Central memory CD8-positive, alpha-beta T cell (primary cell): ENCODE results near the gene KRTAP1-5.
"Not testable (repeated sequence)": the region's sequence is repeated elsewhere in the genome, so short reads cannot be mapped to it uniquely, and the experiment has no call there.

Experiments
- ATAC-seq: fragments of 150-1000 bp; cut with Tn5 transposase; replicated peaks from 2 replicates; pipeline ENCODE4 v1.10.0; 2022; ENCODE audit warnings: mild to moderate bottlenecking, moderate FRiP score, moderate number of reproducible peaks; ENCODE audit not compliant: poor library complexity, severe bottlenecking; ENCODE audit errors: extremely low read depth
- DNase-seq, 2 donors: peaks; one replicate each; pipeline ENCODE4 v3.0.0; 2021; ENCODE audit warnings: low spot score in 2 of 2
- H3K27ac Mint-ChIP-seq: one replicate; pipeline ENCODE4 v1.8.0; 2022; ENCODE audit warnings: low read depth, mild to moderate bottlenecking, moderate library complexity, mixed read lengths
- H3K27me3 Mint-ChIP-seq: one replicate; pipeline ENCODE4 v1.8.0; 2022; ENCODE audit warnings: mixed read lengths
- H3K36me3 Mint-ChIP-seq: one replicate; pipeline ENCODE4 v1.8.0; 2022; ENCODE audit warnings: mild to moderate bottlenecking, moderate library complexity, mixed read lengths; ENCODE audit not compliant: insufficient read depth
- H3K4me1 Mint-ChIP-seq: one replicate; pipeline ENCODE4 v1.8.0; 2022; ENCODE audit warnings: mixed read lengths
- H3K4me3 Mint-ChIP-seq: one replicate; pipeline ENCODE4 v1.8.0; 2022; ENCODE audit warnings: mild to moderate bottlenecking, moderate library complexity, mixed read lengths
- H3K9me3 Mint-ChIP-seq: one replicate; pipeline ENCODE4 v1.8.0; 2022; ENCODE audit warnings: mixed read lengths

KRTAP1-5 gene, protein sequence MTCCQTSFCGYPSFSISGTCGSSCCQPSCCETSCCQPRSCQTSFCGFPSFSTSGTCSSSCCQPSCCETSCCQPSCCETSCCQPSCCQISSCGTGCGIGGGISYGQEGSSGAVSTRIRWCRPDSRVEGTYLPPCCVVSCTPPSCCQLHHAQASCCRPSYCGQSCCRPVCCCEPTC

DNA sequence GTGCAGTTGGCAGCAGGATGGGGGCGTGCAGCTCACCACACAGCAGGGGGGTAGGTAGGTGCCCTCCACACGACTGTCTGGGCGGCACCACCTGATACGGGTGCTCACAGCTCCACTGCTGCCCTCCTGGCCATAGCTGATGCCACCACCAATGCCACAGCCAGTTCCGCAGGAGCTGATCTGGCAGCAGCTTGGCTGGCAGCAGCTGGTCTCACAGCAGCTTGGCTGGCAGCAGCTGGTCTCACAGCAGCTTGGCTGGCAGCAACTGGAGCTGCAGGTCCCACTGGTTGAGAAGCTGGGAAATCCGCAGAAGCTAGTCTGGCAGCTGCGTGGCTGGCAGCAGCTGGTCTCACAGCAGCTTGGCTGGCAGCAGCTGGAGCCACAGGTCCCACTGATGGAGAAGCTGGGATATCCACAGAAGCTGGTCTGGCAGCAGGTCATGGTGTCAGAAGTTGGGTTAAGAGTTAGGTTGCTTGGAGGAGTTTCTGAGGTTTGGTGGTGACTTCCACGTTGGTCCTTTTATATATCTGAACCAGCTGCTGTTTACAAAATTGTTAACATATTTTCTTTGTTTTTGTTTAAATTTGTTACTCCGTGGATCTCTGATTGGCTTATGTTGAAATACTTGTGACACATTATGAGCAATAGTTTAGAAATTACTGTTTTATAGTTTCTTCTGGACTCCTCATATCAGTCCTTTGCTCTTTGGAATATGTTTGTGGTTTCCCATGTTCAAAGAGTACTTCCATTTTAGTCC is at the start of gene KRTAP1-5:
TSS of gene KRTAP1-5 (minus strand) at position 494 of the 757 bp plus-strand sequence. CDS start at position 441, 53 bp downstream.
- ATAC-seq (no peak), DNase-seq (no peak)
- Mint-ChIP-seq H3K27ac (no peak within 1 kb of the TSS), H3K4me3 (no peak within 1 kb of the TSS), H3K36me3 (no peaks in the 10 kb centered on the region), H3K9me3 (no peaks in the 10 kb centered on the region), H3K4me1 (no peaks in the 10 kb centered on the region), H3K27me3 (peaks cover 82% of the 10 kb centered on the region)

DNA sequence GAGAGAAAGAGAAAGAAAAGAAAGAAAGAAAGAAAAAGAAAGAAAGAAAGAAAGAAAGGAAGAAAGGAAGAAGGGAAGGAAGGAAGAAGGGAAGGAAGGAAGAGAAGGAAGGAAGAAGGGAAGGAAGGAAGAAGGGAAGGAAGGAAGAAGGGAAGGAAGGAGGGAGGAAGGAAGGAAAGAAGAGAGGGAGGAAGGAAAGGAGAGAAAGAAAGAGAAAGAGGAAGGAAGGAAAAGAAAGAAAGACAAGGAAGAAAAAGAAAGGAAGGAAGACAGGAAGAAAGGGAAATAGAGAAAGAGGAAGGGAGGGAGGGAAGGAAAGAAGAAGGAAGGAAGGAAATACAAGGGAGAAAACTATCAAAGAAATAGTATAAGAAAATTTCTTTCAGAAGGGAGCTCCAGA is 49.8 kb upstream of the KRTAP1-5 start:
- no peak overlapping the region for H3K27ac Mint-ChIP-seq
- peaks cover 51% of the 10 kb centered on the region for H3K27me3 Mint-ChIP-seq
- no peak overlapping the region for H3K4me3 Mint-ChIP-seq
- H3K36me3 Mint-ChIP-seq = no peaks in the 10 kb centered on the region
- ATAC-seq (no peak), DNase-seq (no peak)
- no peaks in the 10 kb centered on the region for H3K4me1 Mint-ChIP-seq
- no peaks in the 10 kb centered on the region for H3K9me3 Mint-ChIP-seq

DNA sequence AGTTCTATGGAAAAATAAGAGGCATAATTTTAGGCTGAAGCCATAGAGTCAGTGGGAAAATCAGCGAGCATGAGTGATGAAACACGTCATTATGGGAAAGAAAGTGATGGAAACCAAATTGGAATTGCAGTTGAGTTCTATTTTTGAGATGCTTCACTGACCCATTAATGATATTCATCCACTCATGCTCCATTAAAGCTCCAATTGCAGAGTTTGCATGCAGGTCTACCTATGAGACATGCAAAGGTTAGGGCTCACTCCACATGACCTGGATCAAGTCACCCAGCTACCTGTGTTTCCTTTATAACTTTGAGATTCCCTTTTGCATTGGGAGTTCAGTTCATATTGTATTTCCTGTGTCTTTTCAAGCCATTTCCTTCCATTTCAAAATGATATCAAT is 46.7 kb upstream of the KRTAP1-5 start:
- H3K27ac Mint-ChIP-seq = no peak overlapping the region
- H3K36me3 Mint-ChIP-seq = no peaks in the 10 kb centered on the region
- no peak overlapping the region for H3K4me3 Mint-ChIP-seq
- H3K9me3 Mint-ChIP-seq = no peaks in the 10 kb centered on the region
- H3K4me1 Mint-ChIP-seq = no peaks in the 10 kb centered on the region
- ATAC-seq (no peak), DNase-seq (no peak)
- peaks cover 36% of the 10 kb centered on the region for H3K27me3 Mint-ChIP-seq

DNA sequence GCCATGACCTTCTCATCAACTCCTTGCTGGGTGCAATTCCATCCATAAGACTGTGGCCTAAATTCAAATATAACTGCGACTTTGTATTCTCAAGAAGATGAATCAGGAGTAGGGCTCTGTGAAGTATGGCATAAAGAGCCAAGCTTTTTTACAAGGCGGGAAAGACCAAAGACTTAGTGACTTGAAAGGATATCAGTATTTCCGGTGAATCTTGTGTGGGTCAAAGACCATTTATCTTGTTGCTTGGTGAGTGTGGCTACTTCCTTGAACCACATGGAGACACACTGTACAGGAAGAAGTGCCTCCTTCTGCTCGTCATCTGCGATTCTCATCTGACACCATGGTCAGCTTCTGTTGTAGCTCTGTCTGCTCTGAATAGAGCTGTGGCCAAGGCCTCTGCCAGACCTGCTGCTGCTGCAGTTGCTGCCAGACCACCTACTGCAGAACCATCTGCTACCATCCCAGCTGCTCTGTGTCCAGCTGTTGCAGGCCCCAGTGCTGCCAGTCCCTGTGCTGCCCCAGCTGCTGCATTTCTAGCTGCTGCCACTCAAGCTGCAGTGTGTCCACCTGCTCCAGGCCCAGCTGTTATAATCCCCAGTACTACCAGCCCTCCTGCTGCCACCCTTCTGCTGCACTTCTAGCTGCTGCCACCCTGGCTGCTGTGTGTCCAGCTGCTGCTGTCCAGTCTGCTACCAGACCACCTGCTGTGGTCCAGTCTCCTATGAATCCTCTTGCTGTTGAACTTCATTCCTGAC is 44.8 kb upstream of the KRTAP1-5 start:
- Mint-ChIP-seq H3K4me3 (no peak overlapping the region), H3K4me1 (no peaks in the 10 kb centered on the region), H3K36me3 (no peaks in the 10 kb centered on the region), H3K27ac (no peak overlapping the region), H3K9me3 (no peaks in the 10 kb centered on the region), H3K27me3 (peaks cover 22% of the 10 kb centered on the region)
- no peak for DNase-seq
- no peak for ATAC-seq

DNA sequence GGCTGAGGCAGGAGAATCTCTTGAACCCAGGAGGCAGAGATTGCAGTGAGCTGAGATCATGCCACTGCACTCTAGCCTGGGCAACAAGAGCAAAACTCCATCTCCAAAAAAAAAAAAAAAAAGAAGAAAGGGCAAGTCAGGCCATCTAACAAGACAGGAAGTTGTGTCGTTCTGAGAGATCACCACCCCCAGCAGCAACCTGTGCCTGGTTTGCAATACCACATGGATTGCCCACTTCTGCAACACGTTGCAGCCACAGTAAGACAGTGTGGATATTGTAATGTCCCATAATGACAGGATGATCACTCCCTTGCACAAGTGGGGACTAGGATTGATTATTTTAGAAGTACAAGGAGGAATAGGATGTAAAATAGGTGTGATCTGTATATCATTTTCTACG is 42.0 kb upstream of the KRTAP1-5 start:
- ATAC-seq (no peak), DNase-seq (no peak)
- H3K4me3 Mint-ChIP-seq = no peak overlapping the region
- H3K27ac Mint-ChIP-seq = no peak overlapping the region
- no peaks in the 10 kb centered on the region for H3K4me1 Mint-ChIP-seq
- no peaks in the 10 kb centered on the region for H3K36me3 Mint-ChIP-seq
- no peaks in the 10 kb centered on the region for H3K27me3 Mint-ChIP-seq
- no peaks in the 10 kb centered on the region for H3K9me3 Mint-ChIP-seq

DNA sequence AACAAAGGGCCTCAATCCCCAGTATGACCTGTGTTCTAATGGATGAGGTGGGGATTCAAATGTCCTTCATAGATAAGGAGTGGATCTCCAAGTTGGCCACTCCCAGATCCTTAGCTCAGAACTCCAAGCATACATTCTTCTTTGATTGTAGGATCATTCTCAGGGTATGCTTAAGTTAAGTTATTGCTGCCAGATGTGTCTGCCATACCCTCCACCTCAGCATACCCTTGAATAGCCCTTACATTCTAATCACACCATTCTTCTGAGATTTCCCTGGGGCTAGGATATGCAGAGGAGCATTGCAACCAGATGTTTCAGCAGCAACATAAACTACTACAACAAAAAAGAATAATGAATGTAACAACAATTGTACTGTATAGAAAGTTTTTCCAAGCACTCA is 40.3 kb upstream of the KRTAP1-5 start:
- DNase-seq (no peak), ATAC-seq (no peak)
- Mint-ChIP-seq H3K27ac (no peak overlapping the region), H3K4me3 (no peak overlapping the region), H3K9me3 (no peaks in the 10 kb centered on the region), H3K27me3 (peaks cover under 1% of the 10 kb centered on the region), H3K4me1 (no peaks in the 10 kb centered on the region), H3K36me3 (no peaks in the 10 kb centered on the region)

DNA sequence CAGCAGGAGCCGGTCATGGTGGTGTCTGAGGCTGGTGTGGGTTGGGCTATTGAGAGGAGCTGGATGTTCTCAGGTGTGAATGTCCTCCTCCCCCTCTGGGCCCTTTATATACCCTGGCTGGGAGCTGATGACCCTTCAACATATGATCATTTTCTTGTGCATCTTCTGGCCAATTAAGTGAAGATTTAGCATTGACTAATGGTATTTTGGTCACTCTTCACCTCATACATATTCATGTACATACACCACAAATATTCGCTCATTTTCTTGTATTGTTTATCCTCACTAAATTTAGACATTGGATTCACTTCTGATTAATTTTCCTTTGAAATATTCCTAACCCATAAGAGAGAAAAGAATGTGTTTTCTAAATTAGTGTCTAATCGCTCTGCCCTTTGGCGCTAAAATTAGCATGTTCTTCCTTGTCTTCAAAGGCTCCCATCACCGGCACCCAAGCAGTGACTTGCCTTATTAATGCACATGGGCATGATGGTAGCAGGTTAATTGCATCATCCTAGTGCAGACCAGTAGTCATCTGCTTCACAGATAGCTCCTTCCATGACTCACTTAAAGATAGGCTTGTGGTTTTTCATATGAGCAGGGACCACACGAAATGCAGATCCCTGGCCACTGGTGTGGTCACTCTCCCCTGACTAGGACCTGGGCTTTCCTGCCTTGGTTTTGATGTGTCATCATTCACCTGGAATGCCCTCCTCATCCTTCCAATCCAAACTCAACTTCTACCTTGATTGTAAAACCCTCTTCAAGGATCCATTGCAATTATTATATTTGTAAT is 39.0 kb upstream of the KRTAP1-5 start, which contains the start of gene KRTAP2-4:
TSS of gene KRTAP2-4 (minus strand) at position 51 of the 796 bp plus-strand sequence. CDS start at position 17, 34 bp downstream.
- no peak within 1 kb of the TSS for H3K27ac Mint-ChIP-seq
- H3K36me3 Mint-ChIP-seq = no peaks in the 10 kb centered on the region
- H3K4me3 Mint-ChIP-seq = no peak within 1 kb of the TSS
- peaks cover 13% of the 10 kb centered on the region for H3K27me3 Mint-ChIP-seq
- ATAC-seq (no peak), DNase-seq (no peak)
- no peaks in the 10 kb centered on the region for H3K9me3 Mint-ChIP-seq
- no peaks in the 10 kb centered on the region for H3K4me1 Mint-ChIP-seq

DNA sequence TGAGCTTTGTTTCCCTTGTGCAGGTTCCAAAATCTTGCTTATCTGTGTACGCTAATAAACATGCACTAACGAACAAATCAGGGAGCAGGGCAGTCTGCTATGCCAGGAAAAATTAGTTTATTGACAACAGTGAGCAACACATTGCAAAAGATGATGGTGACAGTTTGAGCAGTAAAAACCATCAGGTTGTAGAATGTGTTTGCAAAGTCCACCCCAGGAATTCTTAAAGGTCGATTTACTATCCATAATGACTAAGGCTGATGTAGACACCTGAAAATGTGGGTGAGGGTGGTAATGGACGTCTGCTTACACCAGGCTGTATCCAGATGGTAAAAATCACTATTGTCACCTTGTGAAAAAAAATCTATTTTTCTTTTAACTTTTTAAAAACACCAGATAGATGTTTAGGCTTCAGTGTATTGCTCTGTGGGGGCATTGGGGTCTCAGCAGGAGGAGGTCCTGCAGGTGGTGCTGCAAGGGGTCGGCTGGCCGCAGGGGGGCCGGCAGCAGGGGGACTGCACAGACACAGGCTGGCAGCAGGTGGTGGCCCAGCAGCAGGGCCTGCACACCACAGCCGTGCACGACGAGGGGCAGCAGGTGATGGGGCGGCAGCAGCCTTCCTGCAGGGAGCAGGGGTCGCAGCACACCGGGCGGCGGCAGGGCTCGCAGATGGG is 38.1 kb upstream of the KRTAP1-5 start:
- not testable (repeated sequence) for H3K4me3 Mint-ChIP-seq, H3K4me1 Mint-ChIP-seq, H3K27ac Mint-ChIP-seq, H3K9me3 Mint-ChIP-seq, ATAC-seq, DNase-seq, H3K36me3 Mint-ChIP-seq
- H3K27me3 Mint-ChIP-seq = peaks cover 22% of the 10 kb centered on the region

DNA sequence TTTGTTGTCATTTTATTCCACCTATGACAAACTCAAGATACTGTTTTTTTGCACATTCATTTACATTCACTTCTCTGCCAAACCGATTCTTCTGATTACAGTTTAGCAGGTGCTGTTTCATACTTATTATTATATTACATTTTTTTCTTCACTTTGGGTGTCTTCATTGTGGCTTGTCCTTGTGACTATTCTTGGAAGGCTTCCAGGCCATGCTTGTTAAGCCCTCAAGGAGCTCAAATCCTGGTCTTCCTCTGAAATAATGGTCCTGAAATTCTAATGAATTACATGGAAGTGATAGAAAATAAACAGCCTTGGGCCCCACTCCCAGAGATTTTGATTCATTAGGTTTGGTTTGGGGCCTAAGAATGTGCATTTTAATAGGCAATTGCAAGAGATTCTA is 37.3 kb upstream of the KRTAP1-5 start:
- H3K9me3 Mint-ChIP-seq = no peaks in the 10 kb centered on the region
- H3K27me3 Mint-ChIP-seq = peaks cover 30% of the 10 kb centered on the region

DNA sequence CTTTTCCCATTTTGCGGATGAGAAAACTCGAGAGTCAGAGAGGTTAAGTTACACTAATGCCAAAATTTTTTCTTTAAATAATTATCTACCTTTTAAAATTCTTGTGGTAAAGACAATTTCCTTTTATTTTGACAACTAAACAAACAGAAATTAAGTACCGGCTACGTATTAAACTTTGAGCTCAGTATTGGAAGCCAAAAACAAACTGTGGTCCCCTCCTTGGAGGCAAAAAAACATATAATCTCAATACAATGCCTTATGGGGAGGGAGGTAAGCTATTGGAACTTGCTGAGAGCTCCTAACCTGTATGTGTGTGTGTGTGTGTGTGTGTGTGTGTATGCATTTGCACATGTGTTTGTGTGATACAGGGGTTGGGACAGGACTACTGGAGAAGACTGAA is 36.4 kb upstream of the KRTAP1-5 start:
- ATAC-seq (no peak), DNase-seq (no peak)
- Mint-ChIP-seq H3K27me3 (peaks cover 39% of the 10 kb centered on the region), H3K27ac (no peak overlapping the region), H3K4me1 (no peaks in the 10 kb centered on the region), H3K36me3 (no peaks in the 10 kb centered on the region), H3K9me3 (no peaks in the 10 kb centered on the region), H3K4me3 (no peak overlapping the region)

More for the DNA sequence above, 37.3 kb upstream of the KRTAP1-5 start:
- H3K27ac Mint-ChIP-seq = no peak overlapping the region
- no peak for DNase-seq
- no peak overlapping the region for H3K4me3 Mint-ChIP-seq
- ATAC-seq = no peak
- no peaks in the 10 kb centered on the region for H3K36me3 Mint-ChIP-seq
- H3K4me1 Mint-ChIP-seq = no peaks in the 10 kb centered on the region

DNA sequence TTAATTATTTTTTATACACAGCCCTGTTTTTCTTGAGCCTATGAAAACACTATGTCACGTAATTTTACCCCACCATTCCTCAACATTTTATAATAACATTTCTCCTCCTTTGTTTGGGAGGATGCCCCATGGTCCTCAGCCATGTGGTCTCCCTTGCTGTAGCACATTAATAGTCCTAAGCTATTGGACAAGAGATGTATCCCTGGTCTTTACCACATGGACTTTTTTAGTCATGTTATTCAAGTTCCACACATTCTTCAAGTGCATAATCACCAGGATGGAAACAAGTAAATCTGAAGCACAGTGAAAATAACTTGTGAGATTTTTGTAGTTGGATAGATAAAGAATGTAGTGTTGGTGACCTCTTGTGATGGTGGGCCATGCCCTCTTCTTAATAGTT is 35.0 kb upstream of the KRTAP1-5 start:
- no peaks in the 10 kb centered on the region for H3K36me3 Mint-ChIP-seq
- H3K4me1 Mint-ChIP-seq = no peaks in the 10 kb centered on the region
- H3K4me3 Mint-ChIP-seq = no peak overlapping the region
- H3K9me3 Mint-ChIP-seq = peaks cover 6% of the 10 kb centered on the region
- H3K27me3 Mint-ChIP-seq = peaks cover 54% of the 10 kb centered on the region
- ATAC-seq (no peak), DNase-seq (no peak)
- no peak overlapping the region for H3K27ac Mint-ChIP-seq
